Fibroblast of lung (primary cell): ENCODE measurements around the gene RAB31.

Experiments used
- EZH2 ChIP-seq: IDR thresholded peaks from 2 replicates; pipeline ENCODE4 v1.5.1; 2012; ENCODE audit warnings: low read length, control low read depth, mild to moderate bottlenecking; ENCODE audit errors: missing control alignments
- TF ChIP-seq, protein P1 (sequence below), 2 donors: IDR thresholded peaks in 1 of 2; conservative IDR thresholded peaks in 1 of 2; 1 replicate in 1 of 2; 2 replicates in 1 of 2; pipeline ENCODE4 v1.5.1; 2011 to 2012; ENCODE audit warnings: low read length in 2 of 2, control low read depth in 1 of 2, inconsistent platforms in 1 of 2, low read depth in 1 of 2, mild to moderate bottlenecking in 1 of 2

DNA sequence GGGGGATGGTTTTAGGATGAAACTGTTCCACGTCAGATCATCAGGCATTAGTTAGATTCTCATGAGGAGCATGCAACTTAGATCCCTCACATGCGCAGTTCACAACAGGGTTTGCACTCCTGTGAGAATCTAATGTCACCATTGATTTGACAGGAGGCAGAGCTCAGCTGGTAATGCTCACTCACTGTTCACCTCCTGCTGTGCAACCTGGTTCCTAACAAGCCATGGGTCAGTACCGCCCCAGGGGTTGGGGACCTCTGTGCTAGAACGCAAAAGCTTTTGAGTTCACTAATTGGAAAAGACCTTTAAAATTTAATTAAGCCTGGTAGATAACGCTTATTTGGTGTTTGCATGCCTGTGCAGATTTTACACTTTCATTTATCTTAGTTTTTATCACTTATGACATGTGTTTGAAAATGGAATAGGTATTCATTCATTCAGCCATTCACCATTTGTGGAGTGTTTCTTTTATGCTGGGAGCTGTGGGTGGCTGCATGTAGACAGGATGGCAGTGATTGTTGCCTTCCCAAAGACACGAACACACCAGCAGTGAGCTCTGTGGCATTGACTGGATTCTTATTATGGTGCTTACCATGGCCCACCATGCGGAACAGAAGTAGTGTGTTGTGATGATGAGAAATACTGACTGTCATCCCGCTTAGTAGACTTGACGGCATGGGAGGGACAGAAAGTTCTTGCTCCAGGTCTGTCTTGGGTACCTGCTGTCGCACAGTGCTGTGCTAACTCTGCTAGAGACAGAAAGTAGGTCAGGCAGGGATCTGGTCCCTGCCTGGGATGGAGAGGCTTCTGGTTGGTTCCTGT lies 6.4 kb downstream of the RAB31 start:
- TF ChIP-seq, protein P1, sequence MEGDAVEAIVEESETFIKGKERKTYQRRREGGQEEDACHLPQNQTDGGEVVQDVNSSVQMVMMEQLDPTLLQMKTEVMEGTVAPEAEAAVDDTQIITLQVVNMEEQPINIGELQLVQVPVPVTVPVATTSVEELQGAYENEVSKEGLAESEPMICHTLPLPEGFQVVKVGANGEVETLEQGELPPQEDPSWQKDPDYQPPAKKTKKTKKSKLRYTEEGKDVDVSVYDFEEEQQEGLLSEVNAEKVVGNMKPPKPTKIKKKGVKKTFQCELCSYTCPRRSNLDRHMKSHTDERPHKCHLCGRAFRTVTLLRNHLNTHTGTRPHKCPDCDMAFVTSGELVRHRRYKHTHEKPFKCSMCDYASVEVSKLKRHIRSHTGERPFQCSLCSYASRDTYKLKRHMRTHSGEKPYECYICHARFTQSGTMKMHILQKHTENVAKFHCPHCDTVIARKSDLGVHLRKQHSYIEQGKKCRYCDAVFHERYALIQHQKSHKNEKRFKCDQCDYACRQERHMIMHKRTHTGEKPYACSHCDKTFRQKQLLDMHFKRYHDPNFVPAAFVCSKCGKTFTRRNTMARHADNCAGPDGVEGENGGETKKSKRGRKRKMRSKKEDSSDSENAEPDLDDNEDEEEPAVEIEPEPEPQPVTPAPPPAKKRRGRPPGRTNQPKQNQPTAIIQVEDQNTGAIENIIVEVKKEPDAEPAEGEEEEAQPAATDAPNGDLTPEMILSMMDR (conservative IDR thresholded peaks at IDR 0.05 in 1 of 2, IDR thresholded peaks at IDR 0.05 in 1 of 2; ENCODE audit: low read depth in 1 of 2, low read length in 2 of 2) = no peak
- no peak for TF ChIP-seq EZH2
